HL-60/S4 (cell line): ENCODE measurements around the gene ANKRA2.

Source experiments
- in situ Hi-C: fragments of 300-500 bp; cut with MboI; formaldehyde crosslinking; loops from 2 replicates; pipeline ENCODE4 v1.14.3; 2022; ENCODE audit warnings: low sequenced_read_pairs

Gene ANKRA2

GRCh38 chr5:73565139-73565968 lies at the start of gene ANKRA2, which contains the start of gene UTP15:
Gene ANKRA2 (minus strand): TSS chr5:73565639. CDS start chr5:73562881, 2,758 bp downstream.
Gene UTP15 (plus strand): TSS chr5:73565743. CDS start chr5:73567345, 1,602 bp downstream.
- in situ Hi-C loops: no loop called here

GRCh38 chr5:73615085-73615484 lies 49.6 kb upstream of the ANKRA2 start:
- in situ Hi-C loops: no loop called here

- in situ Hi-C loops: no loop called here
Measured at GRCh38 chr5:73612799-73613198, 47.4 kb upstream of the ANKRA2 start.

GRCh38 chr5:73607228-73607627 lies 41.8 kb upstream of the ANKRA2 start:
- in situ Hi-C loops: no loop called here

DNA sequence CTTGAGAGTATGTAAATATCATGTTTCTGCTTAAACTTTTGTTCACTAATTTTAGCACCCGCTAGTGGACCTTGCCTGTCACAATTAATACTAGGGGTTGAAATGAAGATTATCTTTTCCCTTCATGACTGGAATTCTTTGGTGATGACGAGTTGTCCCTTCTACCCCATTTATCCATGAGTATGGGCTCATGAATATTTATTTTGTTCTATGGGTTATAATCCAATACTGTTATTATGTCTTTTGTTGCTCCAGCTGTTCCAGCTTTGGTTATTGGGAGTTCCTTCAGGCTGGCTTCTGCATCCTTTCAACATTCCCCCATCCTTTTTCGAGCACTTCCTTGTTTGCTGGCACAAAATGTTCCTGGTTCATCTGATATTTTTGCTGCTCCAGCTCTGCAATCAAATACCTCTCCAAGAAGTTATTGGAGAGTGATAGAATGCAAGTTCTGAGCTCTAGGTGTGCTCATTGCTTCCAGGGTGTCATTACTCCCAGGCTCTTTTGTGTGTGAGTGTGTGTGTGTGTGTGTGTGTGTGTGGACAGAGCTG lies 40.8 kb upstream of the ANKRA2 start:
- in situ Hi-C loops: no loop called here

GRCh38 chr5:73605223-73606087 lies 40.0 kb upstream of the ANKRA2 start:
- in situ Hi-C loops: no loop called here

GRCh38 chr5:73603998-73604397 lies 38.6 kb upstream of the ANKRA2 start:
- in situ Hi-C loops: no loop called here

- in situ Hi-C loops: loop anchor here (10.0 kb wide), 1 partner anchor 195 kb away; no protein-coding TSS in a partner anchor
Measured at GRCh38 chr5:73599380-73599779, 33.9 kb upstream of the ANKRA2 start.

GRCh38 chr5:73596705-73597328 lies 31.4 kb upstream of the ANKRA2 start:
- in situ Hi-C loops: loop anchor here (10.0 kb wide), 1 partner anchor 198 kb away; no protein-coding TSS in a partner anchor

- in situ Hi-C loops: loop anchor here (10.0 kb wide), 1 partner anchor 202 kb away; no protein-coding TSS in a partner anchor
Measured at GRCh38 chr5:73592551-73592950, 27.1 kb upstream of the ANKRA2 start.

DNA sequence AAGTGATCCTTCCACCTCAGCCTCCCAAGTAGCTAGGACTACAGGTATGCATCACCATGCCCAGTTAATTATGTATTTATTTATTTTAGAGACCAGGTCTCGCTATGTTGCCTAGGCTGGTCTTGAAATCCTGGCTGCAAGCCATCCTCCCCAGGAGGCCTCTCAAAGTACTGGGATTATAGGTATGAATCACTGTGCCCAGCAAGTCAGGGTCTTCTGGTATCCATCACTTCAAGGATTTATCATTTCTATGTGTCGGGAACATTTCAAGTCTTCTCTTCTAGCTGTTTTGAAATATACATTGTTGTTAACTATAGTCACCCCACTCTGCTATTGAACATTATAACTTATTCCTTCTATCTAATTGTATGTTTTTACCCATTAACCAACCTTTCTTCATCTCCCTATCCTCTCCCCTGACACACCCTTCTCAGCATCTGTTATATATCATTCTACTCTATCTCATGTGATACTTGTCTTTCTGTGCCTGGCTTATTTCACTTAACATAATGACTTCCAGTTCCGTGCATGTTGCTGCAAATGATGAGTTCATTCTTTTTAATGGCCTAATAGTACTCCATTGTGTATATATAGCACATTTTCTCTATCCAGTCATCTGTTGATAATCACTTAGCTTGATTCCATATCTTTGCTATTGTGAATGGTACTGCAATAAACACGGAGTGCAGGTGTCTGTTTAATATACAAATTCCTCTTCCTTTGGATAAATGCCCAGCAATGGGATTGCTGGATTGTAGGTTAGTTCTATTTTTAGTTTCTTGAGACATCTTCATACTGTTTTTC lies 26.5 kb upstream of the ANKRA2 start:
- in situ Hi-C loops: loop anchor here (10.0 kb wide), 1 partner anchor 203 kb away; no protein-coding TSS in a partner anchor

DNA sequence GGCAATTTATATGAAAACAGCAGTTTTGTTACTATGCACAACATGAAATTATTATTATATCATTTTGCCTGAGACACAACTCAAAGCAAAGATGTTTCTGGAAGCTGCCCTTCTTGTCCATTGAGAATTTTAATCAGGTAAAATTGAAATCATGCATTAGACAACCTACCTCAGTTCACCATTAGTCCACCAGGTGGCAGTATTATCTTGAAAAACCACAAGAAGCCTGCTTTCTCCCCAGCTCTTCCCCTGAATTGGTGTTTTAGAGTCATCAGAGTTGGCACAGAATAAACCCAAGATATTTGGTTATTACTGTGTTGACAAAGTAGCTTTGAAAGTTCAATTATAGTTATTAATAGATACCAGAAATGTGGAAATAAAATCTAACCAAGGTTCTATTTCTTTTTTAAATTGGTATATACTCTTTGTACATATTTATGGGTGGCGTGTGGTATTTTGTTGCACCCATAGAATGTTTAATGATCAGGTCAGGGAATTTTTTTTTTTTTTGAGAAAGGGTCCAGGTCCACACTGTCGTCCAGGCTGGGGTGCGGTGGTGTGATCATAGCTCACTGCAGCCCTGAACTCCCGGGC lies 25.8 kb upstream of the ANKRA2 start:
- in situ Hi-C loops: loop anchor here (10.0 kb wide), 1 partner anchor 204 kb away; no protein-coding TSS in a partner anchor

- in situ Hi-C loops: no loop called here
Measured at GRCh38 chr5:73587923-73588322, 22.5 kb upstream of the ANKRA2 start.

- in situ Hi-C loops: no loop called here
Measured at GRCh38 chr5:73582285-73583145, 17.1 kb upstream of the ANKRA2 start.

GRCh38 chr5:73565969-73566547 lies 619 bp upstream of the ANKRA2 start:
- in situ Hi-C loops: no loop called here

- in situ Hi-C loops: no loop called here
Measured at GRCh38 chr5:73564675-73565074, 764 bp downstream of the ANKRA2 start.

DNA sequence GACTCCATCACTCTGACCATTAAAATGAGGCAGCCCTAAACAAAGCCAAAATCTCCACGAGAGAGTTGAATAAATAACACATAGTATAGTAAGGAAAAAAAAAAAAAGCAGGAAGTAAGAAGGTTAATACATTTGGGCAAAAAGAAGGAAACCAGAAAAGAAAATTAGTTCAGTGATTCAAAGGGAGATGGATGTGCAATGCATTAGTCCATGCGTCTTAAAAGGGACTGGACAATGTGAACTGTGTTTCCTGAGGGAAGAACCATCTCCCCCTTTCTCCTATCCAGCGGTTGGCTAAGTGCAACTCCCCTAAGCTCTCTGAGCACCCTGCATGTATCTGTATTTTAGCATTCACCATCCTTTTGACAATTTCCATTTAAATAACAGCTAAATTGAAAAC lies 1.4 kb downstream of the ANKRA2 start:
- in situ Hi-C loops: no loop called here

GRCh38 chr5:73558950-73559349 lies 6.5 kb downstream of the ANKRA2 start:
- in situ Hi-C loops: no loop called here
